Upper lobe of left lung (tissue), 6 donors: ENCODE results near the gene CHCHD4. TPM values are rescaled to one million over a fixed set of nuclear protein-coding genes. Genes with fewer than 3 reads are reported as not detected.
"Not testable (repeated sequence)": the region's sequence is repeated elsewhere in the genome, so short reads cannot be mapped to it uniquely, and the experiment has no call there.

ENCODE experiments used
- ATAC-seq, 2 donors: fragments of 200-7000 bp; cut with Tn5 transposase; one replicate each; pipeline ENCODE4 v1.9.1; 2022; ENCODE audit warnings: mild to moderate bottlenecking in 2 of 2, moderate library complexity in 2 of 2; ENCODE audit not compliant: low FRiP score in 2 of 2
- DNase-seq, 2 donors: peaks; one replicate each; pipeline ENCODE4 v3.0.0-alpha.2; 2019 to 2020
- H3K27ac ChIP-seq, 4 donors: fragments of 200-600 bp; sonication (generic); one replicate each; pipeline ENCODE4 v1.5.1; 2016 to 2019
- H3K27me3 ChIP-seq, 4 donors: fragments of 200-600 bp; sonication (generic); one replicate each; pipeline ENCODE4 v1.5.1; 2017 to 2019
- H3K36me3 ChIP-seq, 4 donors: fragments of 200-600 bp; sonication (generic); one replicate each; pipeline ENCODE4 v1.5.1; 2016 to 2019
- H3K4me1 ChIP-seq, 4 donors: fragments of 200-600 bp; sonication (generic); one replicate each; pipeline ENCODE4 v1.5.1; 2018 to 2019
- H3K4me3 ChIP-seq, 4 donors: fragments of 200-600 bp; sonication (generic); one replicate each; pipeline ENCODE4 v1.5.1; 2017 to 2019; ENCODE audit warnings: mild to moderate bottlenecking in 2 of 4, moderate library complexity in 1 of 4
- H3K9me3 ChIP-seq, 4 donors: fragments of 200-600 bp; sonication (generic); one replicate each; pipeline ENCODE4 v1.5.1; 2018 to 2019
- EP300 ChIP-seq, 4 donors: sonication (generic); formaldehyde crosslinking; IDR thresholded peaks; one replicate each; pipeline ENCODE4 v1.5.1; 2017; ENCODE audit warnings: antibody characterized with exemption in 4 of 4, control low read depth in 2 of 4
- POLR2A ChIP-seq, 4 donors: fragments of 450-650 bp; IDR thresholded peaks; one replicate each; pipeline ENCODE4 v1.5.1; 2016 to 2017; ENCODE audit warnings: antibody characterized with exemption in 4 of 4, mild to moderate bottlenecking in 2 of 4
- POLR2AphosphoS5 ChIP-seq, 2 donors: sonication (generic); formaldehyde crosslinking; IDR thresholded peaks; one replicate each; pipeline ENCODE4 v1.5.1; 2017; ENCODE audit warnings: antibody characterized with exemption in 2 of 2
- WGBS, 2 donors: methylation state at CpG; one replicate each; pipeline ENCODE4 v1.1.5; 2017 to 2018; 5-methylcytosine and 5-hydroxymethylcytosine counted together
- total RNA-seq, 6 donors: library from RNA; depleted of rRNA in 4 of 6; stranded (reverse); fragments of >200 nt in 4 of 6; gene quantifications; one replicate each; pipeline versions ENCODE4 v1.1.0 to v1.2.1, GENCODE V29; 2016 to 2021
- TF ChIP-seq, protein P1 (sequence below), 6 experiments: fragments of 450-650 bp in 4 of 6; fragments of 200-600 bp in 2 of 6; sonication (generic) in 2 of 6; IDR thresholded peaks; one replicate each; pipeline ENCODE4 v1.5.1; 2016 to 2019; ENCODE audit warnings: antibody characterized with exemption in 6 of 6
- donor health status: DM: no; HTN: no; CAD: no; lungs with moderate emphysema.
- donor health status: DM: no; HTN: yes; CAD: no; lungs with severe emphysema.

CHCHD4 gene
- total RNA-seq, 6 donors from 2014 or later, result 2.1 to 13.2 (median 10.5) TPM

DNA sequence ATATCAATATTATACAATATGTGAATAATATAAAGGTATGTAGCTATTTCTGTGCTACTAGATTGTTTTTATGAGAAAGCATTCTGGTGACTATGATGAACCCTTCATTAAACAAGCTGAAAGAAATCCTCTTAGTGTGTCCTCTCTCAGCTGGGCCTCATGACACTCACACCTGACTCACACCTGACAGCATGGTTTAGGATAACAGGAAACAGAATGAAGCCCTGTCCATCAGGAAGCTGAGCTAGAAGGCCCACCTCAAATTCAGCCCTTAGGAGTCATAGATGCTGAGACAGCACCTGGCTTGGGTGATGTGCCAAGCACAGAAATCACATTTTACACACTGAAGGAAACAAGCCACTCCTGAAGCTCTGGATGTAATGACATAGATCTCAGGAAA is 30.8 kb downstream of the CHCHD4 start:
- no peaks in the 10 kb centered on the region for H3K36me3 ChIP-seq
- ATAC-seq, result no peak
- no peak overlapping the region for H3K4me3 ChIP-seq
- H3K9me3 ChIP-seq, result peaks cover 0 to 7% (median 0%) of the 10 kb centered on the region in 4 donors
- no peak for DNase-seq
- no peaks in the 10 kb centered on the region for H3K4me1 ChIP-seq
- H3K27me3 ChIP-seq, result no peaks in the 10 kb centered on the region
- H3K27ac ChIP-seq, result no peak overlapping the region
- TF ChIP-seq POLR2AphosphoS5 (IDR thresholded peaks at IDR 0.05) (no peak), EP300 (IDR thresholded peaks at IDR 0.05) (no peak), POLR2A (IDR thresholded peaks at IDR 0.05) (no peak)
- TF ChIP-seq, protein P1, sequence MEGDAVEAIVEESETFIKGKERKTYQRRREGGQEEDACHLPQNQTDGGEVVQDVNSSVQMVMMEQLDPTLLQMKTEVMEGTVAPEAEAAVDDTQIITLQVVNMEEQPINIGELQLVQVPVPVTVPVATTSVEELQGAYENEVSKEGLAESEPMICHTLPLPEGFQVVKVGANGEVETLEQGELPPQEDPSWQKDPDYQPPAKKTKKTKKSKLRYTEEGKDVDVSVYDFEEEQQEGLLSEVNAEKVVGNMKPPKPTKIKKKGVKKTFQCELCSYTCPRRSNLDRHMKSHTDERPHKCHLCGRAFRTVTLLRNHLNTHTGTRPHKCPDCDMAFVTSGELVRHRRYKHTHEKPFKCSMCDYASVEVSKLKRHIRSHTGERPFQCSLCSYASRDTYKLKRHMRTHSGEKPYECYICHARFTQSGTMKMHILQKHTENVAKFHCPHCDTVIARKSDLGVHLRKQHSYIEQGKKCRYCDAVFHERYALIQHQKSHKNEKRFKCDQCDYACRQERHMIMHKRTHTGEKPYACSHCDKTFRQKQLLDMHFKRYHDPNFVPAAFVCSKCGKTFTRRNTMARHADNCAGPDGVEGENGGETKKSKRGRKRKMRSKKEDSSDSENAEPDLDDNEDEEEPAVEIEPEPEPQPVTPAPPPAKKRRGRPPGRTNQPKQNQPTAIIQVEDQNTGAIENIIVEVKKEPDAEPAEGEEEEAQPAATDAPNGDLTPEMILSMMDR (IDR thresholded peaks at IDR 0.05), result no peak

DNA sequence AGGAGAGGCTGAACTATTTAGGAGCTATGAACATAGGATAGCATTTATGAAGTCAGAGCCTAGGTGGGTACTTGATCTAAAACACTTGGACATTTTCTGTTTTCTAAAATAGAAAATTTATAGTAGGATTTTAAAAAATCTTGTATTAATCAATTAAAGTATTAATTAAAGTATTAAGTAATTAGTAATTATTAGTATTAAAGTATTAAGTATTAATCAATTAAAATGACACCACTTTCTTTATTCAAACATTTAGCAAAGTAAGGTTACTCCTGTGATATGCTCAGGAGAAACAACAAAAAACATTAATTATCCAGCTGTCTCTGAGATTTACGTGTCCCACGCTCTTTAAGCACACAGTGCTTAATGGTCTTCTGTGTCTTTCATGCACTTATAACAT is 32.2 kb downstream of the CHCHD4 start:
- Histone ChIP-seq H3K9me3 (peaks cover 0 to 9% (median 6%) of the 10 kb centered on the region in 4 donors), H3K4me3 (no peak overlapping the region), H3K36me3 (no peaks in the 10 kb centered on the region), H3K4me1 (no peaks in the 10 kb centered on the region), H3K27me3 (no peaks in the 10 kb centered on the region), H3K27ac (no peak overlapping the region)
- DNase-seq (no peak), ATAC-seq (no peak)
- 94 to 99% methylated on average over 2 of the region's 2 CpGs for WGBS, 2 donors
- TF ChIP-seq POLR2AphosphoS5 (IDR thresholded peaks at IDR 0.05) (no peak), POLR2A (IDR thresholded peaks at IDR 0.05) (no peak), EP300 (IDR thresholded peaks at IDR 0.05) (no peak)
- TF ChIP-seq, protein P1 (IDR thresholded peaks at IDR 0.05), result no peak

DNA sequence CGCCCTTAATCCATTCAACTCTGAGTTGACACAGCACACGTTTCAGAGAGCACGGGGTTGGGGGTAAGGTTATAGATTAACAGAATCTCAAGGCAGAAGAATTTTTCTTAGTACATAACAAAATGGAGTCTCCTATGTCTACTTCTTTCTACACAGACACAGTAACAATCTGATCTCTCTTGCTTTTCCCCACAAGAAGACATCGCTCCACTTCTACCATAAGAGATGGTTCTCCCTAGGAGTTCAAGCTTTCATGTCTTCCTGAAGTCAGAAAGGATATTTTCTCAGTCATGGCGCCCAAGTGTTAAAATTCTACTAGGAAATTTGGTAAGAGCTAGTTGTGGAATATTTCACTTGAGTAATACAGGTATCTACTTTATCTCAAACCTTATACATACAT is 32.7 kb downstream of the CHCHD4 start:
- peaks cover 0 to 12% (median 7%) of the 10 kb centered on the region in 4 donors for H3K9me3 ChIP-seq
- WGBS, 2 donors, result 65 to 76% methylated on average over 4 to 5 of the region's 5 CpGs
- H3K36me3 ChIP-seq, result not testable (repeated sequence)

DNA sequence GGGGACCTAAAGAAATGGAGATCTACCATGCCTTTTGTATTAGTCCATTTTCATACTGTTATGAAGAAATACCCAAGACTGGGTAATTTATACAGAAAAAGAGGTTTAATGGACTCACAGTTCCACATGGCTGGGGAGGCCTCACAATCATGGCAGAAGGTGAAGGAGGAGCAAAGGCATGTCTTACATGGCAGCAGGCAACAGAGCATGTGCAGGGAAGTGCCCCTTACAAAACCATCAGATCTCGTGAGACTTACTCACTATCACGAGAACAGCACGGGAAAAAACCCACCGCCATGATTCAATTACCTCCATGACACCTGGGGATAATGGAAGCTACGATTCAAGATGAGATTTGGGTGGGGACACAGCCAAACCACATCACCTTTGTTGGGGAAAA is 37.2 kb downstream of the CHCHD4 start:
- H3K4me1 ChIP-seq, DNase-seq, H3K4me3 ChIP-seq, ATAC-seq, H3K36me3 ChIP-seq, H3K27ac ChIP-seq, H3K27me3 ChIP-seq: not testable (repeated sequence)
- peaks cover 0 to 12% (median 7%) of the 10 kb centered on the region in 4 donors for H3K9me3 ChIP-seq
- 76 to 87% methylated on average over 5 of the region's 5 CpGs for WGBS, 2 donors

More for the DNA sequence above, 32.7 kb downstream of the CHCHD4 start:
- H3K27ac ChIP-seq, H3K27me3 ChIP-seq, H3K4me3 ChIP-seq, ATAC-seq, H3K4me1 ChIP-seq, DNase-seq: not testable (repeated sequence)

DNA sequence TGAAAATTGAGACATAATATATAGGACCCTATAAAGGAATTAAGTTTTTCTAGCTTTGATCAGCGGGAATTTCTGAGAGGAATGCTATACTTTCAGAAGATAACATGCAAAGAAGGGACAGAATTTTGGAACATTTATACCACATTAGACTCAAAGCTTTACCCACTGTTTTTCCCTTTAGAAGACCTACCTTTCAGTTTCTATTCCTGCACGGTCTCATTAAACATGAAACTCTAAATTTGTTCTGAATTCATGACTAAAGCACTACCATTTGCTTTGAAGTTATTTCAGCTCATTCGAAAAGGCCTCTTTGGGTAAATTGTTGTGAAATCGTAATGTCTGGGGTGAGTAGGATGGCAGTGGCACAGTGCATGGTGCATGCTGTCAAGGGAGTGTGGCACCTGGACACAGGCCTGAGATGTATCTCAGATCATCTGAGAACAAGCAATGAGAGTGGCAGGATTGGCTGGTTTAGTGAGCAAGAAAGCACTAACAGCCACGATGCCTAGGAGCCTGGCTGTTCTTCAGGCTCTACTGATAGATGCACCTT is 42.5 kb downstream of the CHCHD4 start:
- Histone ChIP-seq H3K27me3 (no peaks in the 10 kb centered on the region), H3K36me3 (no peaks in the 10 kb centered on the region), H3K4me3 (no peak overlapping the region), H3K27ac (no peak overlapping the region), H3K9me3 (no peaks in the 10 kb centered on the region), H3K4me1 (no peaks in the 10 kb centered on the region)
- DNase-seq (no peak), ATAC-seq (no peak)
- WGBS, 2 donors, result 70 to 84% methylated on average over 5 of the region's 5 CpGs
- TF ChIP-seq, protein P1 (IDR thresholded peaks at IDR 0.05), result no peak
- TF ChIP-seq POLR2AphosphoS5 (IDR thresholded peaks at IDR 0.05) (no peak), POLR2A (IDR thresholded peaks at IDR 0.05) (no peak), EP300 (IDR thresholded peaks at IDR 0.05) (no peak)

DNA sequence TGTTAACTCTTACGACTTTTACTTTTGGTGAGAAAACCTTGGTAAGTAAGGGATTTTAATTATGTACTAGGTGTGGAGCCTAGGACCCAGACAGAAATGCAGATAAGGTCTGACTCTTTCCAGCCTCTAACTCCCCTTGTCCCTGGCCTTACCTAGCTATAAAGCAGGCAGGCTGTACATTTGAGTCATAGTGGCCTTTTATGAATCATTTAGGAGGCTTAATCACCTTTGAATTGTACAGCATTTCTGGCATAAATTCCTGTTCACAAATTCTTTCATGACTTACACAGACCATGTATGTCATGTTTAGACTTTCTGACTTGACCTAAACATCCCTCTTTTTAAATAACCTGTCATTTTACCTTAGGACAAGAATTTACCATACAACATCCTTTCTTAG is 47.4 kb downstream of the CHCHD4 start:
- Histone ChIP-seq H3K9me3 (no peaks in the 10 kb centered on the region), H3K36me3 (no peaks in the 10 kb centered on the region), H3K4me3 (no peak overlapping the region), H3K27me3 (no peaks in the 10 kb centered on the region), H3K4me1 (no peaks in the 10 kb centered on the region), H3K27ac (no peak overlapping the region)
- DNase-seq, result no peak
- no peak for ATAC-seq
- TF ChIP-seq, protein P1 (IDR thresholded peaks at IDR 0.05), result no peak
- TF ChIP-seq POLR2AphosphoS5 (IDR thresholded peaks at IDR 0.05) (no peak), POLR2A (IDR thresholded peaks at IDR 0.05) (no peak), EP300 (IDR thresholded peaks at IDR 0.05) (no peak)
- 81 to 96% methylated on average over 1 of the region's 1 CpG for WGBS, 2 donors

DNA sequence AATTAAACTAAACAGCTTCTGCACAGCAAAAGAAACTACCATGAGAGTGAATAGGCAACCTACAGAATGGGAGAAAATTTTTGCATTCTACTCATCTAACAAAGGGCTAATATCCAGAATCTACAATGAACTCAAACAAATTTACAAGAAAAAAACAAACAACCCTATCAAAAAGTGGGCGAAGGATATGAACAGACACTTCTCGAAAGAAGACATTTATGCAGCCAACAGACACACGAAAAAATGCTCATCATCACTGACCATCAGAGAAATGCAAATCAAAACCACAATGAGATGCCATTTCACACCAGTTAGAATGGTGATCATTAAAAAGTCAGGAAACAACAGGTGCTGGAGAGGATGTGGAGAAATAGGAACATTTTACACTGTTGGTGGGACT is 49.4 kb downstream of the CHCHD4 start:
- not testable (repeated sequence) for H3K9me3 ChIP-seq, H3K4me1 ChIP-seq, H3K27ac ChIP-seq, H3K36me3 ChIP-seq, H3K27me3 ChIP-seq, H3K4me3 ChIP-seq, ATAC-seq, DNase-seq
- 73 to 85% methylated on average over 3 of the region's 3 CpGs for WGBS, 2 donors
